ENCODE results near the gene PPP1R1C. TPM values are rescaled to one million over a fixed set of nuclear protein-coding genes. Genes with fewer than 3 reads are reported as not detected.

Gene PPP1R1C, protein sequence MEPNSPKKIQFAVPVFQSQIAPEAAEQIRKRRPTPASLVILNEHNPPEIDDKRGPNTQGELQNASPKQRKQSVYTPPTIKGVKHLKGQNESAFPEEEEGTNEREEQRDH
- total RNA-seq = 0.25 and 2.2 TPM in 2 replicates

GRCh38 chr2:181985632-181986205 lies at the start of gene PPP1R1C:
Gene PPP1R1C (plus strand): TSS chr2:181985853. CDS start chr2:181986111, 258 bp downstream.

Other genes starting within 250 kb of the PPP1R1C start
- 296 and 500 TPM in 2 replicates for gene ITPRID2, start 94.1 kb upstream of the PPP1R1C start, total RNA-seq

Measured in uterine smooth muscle cell (primary cell).